Retinal pigment epithelial cell (primary cell): Measurements from ENCODE around the gene ZNF512B.
A peak's percentile ranks its signal among the peaks of the same experiment; 100 is the strongest.

Experiments used
- DNase-seq: peaks from one replicate; pipeline ENCODE4 v3.0.0-alpha.2; 2010; ENCODE audit warnings: low read depth
- H3K4me3 ChIP-seq: 2 replicates; pipeline ENCODE4 v1.5.1; 2011; ENCODE audit warnings: mild to moderate bottlenecking, low read length, control low read depth, moderate library complexity
- TF ChIP-seq, protein P1 (sequence below): conservative IDR thresholded peaks from 2 replicates; pipeline ENCODE4 v1.5.1; 2011; ENCODE audit warnings: low read depth, low read length, control low read depth, inconsistent platforms

Gene ZNF512B

DNA sequence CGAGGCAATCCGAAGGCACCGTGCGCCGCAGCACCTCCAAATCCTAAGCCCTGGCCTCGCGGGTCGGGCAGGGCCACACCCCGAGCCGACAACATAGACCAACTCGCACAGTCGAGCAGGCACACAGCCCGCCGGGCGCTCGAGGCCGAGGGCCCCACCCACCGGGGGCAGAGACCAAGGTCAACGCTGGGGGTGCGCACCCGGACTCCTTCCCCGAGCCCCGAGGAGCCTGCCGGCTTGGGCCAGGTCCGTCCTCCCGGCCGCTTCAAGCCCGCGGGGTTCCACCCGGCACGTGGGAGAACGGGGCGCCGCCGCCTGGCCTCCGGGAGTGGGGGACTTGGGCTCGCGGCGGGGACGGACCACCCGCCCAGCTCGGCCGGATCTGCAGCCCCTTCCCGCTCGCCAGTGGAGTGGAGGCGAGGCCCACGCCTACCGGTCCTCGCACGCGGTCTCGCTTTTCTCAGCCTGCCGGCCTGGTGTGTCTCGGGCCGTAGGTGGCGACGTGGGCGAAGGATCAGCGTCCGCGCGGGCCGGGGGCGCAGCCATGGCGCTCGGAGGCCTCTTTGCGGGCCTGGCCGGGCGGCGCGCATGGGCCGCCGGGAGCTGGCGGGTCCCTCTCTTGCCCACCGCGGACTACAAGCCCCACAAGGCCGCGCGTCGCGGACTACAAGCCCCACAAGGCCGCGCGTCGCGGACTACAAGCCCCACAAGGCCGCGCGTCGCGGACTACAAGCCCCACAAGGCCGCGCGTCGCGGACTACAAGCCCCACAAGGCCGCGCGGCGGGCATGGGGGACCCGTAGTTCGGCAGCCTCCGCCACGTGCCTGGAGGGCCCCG, 13.7 kb downstream of the ZNF512B start, which contains the start of gene UCKL1:
UCKL1 (minus strand) TSS at position 590 of the 837 bp plus-strand sequence; CDS start at position 546, 44 bp downstream.
- DNase-seq, result peak; percentile 63
- TF ChIP-seq, protein P1, sequence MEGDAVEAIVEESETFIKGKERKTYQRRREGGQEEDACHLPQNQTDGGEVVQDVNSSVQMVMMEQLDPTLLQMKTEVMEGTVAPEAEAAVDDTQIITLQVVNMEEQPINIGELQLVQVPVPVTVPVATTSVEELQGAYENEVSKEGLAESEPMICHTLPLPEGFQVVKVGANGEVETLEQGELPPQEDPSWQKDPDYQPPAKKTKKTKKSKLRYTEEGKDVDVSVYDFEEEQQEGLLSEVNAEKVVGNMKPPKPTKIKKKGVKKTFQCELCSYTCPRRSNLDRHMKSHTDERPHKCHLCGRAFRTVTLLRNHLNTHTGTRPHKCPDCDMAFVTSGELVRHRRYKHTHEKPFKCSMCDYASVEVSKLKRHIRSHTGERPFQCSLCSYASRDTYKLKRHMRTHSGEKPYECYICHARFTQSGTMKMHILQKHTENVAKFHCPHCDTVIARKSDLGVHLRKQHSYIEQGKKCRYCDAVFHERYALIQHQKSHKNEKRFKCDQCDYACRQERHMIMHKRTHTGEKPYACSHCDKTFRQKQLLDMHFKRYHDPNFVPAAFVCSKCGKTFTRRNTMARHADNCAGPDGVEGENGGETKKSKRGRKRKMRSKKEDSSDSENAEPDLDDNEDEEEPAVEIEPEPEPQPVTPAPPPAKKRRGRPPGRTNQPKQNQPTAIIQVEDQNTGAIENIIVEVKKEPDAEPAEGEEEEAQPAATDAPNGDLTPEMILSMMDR, result no peak
- H3K4me3 ChIP-seq, result peak within 1 kb of the TSS; percentile 77

DNA sequence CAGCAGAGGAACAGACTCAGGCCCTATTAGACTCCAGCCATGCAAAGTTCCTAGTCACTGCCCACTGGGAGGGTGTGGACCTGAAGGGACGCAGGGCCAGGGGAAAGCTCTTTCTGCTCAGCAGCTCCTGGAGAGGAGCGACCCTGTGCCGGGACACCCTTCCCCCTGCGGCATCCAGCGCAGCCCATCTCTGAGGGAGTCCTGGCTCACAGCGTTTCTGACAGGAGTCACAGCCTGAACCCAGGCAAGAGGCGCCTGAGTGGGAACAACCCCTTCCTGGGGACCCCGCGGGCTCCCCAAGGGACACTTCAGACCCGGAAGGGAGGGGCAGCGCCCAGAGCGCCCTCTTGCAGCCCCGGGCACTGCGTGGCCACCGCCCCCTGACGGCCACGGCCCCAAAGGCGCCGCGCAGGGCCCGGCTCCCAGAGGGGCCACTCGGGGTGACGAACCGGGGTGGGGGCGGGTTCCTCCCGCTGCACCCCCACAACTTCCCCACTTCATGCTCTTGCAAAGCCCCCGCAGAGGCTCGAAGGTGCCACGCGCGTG, 14.4 kb downstream of the ZNF512B start:
- TF ChIP-seq, protein P1, result peak; percentile 39
- peak overlapping the region; percentile 77 for H3K4me3 ChIP-seq
- DNase-seq, result no peak

DNA sequence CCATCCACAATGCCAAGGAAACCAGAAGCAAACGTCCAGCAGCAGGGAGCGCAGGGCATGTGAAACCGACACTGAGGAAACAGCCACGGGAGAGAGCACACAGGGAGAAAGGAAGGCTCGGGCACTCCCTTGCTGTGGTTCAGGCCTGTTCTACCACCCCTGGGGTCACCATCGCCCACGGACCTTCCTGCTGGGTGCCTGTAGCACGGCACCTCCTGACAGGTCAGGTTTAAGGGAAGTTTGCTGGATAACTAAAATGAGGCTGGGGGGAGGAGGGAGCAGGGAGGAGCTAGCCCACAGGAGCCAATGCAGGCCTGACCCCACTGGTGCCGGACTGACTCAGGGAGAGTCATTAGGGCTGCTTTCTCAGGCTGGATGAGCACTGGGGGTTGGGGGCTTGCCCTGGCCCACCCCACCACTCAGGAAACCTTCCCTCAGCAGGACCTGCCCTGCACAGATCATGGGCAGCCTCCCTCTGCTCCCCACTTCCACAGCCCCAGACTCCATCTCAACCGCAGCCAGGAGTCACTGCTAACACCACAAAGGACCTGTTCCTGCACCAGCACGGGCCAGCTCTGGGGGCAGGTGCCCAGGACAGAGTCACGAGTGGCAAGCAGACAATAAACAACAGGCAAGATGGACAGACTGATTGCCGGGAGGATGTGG, 15.8 kb downstream of the ZNF512B start:
- no peak for DNase-seq
- TF ChIP-seq, protein P1, result no peak
- no peak overlapping the region for H3K4me3 ChIP-seq

DNA sequence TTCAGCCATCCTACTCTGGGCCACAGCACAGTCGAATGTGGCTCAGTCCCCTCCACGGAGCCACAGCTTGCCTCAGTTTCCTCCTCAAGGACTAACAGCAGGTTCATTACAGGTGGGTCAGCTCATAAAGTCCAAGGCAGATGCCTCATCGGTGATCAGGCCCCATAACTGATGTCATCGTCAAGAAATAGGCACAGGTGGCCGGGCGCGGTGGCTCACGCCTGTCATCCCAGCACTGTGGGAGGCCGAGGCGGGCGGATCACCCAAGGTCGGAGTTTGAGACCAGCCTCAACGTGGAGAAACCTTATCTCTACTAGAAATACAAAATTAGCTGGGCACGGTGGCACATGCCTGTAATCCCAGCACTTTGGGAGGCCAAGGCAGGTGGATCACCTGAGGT, 17.0 kb downstream of the ZNF512B start:
- TF ChIP-seq, protein P1, result no peak
- no peak for DNase-seq
- no peak overlapping the region for H3K4me3 ChIP-seq

DNA sequence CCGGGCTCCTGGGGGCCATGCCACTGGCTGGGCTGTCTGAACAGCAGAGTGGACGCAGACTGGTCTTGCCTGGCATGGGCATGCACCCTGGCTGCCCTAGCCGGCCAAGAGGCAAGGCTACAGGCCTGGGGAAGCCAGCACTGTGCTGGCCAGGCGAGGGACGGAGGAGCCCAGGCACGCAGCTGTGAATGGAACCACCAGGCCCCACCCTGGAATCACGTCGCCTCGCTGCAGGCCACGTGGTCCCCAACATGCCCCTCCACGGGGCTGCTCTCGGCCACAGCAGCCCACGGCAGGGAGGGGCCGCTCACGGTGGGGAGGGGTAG, 17.6 kb downstream of the ZNF512B start:
- no peak for DNase-seq
- TF ChIP-seq, protein P1, result no peak
- H3K4me3 ChIP-seq, result no peak overlapping the region

DNA sequence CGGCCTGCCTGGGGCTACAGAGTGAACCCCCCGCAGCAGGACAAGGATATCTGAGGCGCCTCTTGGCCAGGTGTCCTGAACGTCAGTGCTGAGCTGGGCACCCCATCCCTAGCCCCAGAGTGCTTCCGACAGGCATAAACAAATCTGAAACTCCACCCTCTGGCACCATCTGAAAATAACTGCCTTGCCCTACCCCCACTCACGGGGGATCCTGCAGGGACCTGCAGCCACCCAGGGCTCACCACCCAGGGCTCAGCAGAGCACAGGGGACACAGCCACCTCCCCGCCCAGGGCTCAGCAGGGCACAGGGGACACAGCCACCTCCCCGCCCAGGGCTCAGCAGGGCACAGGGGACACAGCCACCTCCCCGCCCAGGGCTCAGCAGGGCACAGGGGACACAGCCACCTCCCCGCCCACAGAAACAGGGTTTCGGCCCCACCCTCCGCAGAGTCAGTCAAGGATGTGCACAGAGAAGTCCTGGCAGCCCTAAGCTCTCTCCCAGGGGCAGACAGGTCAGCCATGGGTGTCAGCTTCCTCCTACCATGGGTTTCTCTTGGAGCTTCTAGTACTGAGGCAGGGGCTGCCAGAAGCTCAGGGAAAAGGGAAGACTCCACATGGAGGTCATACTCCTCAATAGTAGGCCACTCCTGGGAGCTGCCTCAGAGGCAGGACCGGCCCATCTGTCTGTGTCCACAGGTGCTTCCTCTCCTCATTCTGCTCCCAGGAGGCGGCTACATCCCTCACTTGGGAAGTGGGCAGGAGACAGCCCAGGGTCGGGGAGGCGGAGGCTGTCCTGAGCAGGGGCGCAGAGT, 18.1 kb downstream of the ZNF512B start:
- TF ChIP-seq, protein P1, result no peak
- no peak for DNase-seq
- H3K4me3 ChIP-seq, result no peak overlapping the region
